ENCODE measurements around the gene MAN2C1.
"Not testable (repeated sequence)": the region's sequence is repeated elsewhere in the genome, so short reads cannot be mapped to it uniquely, and the experiment has no call there.

Gene MAN2C1

DNA sequence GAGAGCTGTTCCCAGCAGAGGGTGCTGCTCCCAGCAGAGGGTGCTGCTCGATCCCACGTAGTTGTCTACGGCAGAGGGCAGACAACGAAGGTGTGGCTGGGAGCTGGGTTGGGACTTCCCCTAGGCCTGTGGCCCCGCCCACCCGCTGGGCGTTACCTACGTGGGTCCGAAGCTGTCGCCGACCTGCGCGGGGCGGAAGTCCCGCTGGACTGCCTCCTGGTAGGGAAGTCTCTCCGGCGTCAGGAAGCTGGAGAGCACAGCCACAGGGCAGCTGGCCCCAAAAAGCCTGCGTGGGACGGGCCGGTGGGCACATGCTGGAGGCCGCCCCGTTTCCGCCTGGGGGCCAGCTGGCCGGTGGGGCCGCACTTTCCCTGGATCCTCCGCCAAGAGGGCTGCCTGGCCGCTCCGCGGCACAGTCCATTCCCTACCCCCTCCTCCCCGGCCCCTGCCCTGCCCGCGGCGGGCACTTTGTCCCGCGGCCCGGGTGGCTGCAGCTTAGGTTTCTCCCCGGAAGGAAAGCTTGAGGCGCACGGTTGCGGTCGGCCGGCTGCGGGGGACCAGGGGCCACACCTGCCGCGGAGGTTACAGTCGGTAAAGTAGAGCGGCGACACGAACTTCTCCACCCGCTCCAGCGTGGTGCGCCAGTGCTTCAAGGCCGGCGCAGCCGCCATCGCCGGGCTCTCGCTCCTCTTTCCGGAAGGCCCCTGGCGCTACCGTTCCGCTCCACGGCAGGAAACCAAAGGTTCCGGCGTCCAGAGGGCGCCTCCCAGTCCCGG lies at the start of gene MAN2C1:
MAN2C1 (minus strand) TSS at position 695 of the 776 bp plus-strand sequence; CDS start at position 671, 24 bp downstream.
- peak; percentile 86 for DNase-seq (ENCODE audit: low spot score)

DNA sequence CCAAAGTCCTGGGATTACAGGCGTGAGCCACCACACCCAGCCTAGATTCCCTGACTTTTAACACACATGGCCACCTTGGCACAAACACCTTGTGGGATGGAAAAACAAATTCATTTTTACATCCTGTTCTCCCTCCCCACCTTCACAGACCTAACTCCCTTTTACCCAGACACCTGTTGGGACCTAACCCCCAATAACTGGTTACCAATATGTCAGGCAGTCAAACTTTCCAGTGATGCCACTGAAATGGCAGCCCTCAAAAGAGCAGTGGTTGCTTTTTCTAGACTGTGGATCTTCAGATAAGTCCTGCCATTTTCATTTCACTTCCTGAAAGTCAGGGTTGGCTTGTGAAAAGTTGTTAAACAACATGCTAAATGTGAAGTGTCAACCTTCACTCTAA lies 48.2 kb upstream of the MAN2C1 start:
- no peak for DNase-seq (ENCODE audit: low spot score)

DNA sequence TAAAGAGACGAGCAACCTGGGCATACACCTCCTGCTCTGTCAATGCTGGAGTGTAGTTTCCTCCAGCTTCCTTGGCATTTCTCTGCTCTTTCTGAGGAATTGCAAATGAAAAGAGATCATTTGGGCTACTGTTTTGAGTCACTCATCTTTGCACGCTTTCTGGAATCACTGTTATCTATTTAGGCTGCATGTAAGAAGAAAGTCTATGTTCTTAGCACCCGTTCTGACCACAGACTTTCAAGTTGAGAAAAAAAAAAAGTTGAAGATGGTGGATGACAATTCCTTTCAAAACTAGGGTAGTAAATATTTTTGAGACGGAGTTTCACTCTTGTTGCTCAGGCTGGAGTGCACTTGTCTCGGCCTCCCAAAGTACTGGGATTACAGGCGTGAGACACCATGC lies 41.8 kb upstream of the MAN2C1 start:
- no peak for DNase-seq (ENCODE audit: low spot score)

DNA sequence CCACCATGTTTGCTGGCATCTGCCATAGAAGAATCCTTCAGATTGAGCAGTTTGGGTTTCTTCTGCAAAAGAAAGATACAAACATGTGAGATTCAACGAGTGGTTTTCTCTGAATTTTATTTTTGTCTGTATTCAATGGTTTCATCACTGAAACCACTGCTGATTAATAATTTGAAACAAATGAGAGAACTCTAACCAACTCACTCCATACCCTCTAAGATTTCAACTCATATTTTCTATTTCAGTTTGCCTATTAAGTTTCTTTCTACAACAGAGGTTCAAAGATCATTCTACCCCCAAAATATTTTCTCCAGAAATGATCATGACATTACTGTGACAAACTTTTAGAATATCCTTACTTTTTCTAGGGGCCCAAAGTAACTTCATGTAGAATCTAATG lies 38.7 kb upstream of the MAN2C1 start:
- DNase-seq (ENCODE audit: low spot score), result no peak

DNA sequence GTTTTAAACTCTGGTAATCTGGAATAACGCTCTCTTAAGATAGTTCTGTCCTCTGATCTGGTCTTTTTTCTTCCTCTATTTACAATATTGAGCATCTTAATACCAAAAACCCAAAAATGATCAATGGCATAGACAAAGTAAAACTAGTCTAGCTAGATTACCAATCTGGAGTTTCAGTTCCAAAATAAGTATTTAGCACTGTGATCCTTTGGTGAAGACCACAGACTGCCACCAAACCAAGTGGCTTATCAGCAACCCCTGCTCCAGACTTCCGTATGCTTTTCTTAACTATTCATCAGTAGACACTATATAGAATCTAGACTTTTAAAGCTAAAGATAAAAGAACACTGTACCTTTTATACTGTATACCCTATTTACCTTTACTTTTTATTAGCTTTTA lies 35.5 kb upstream of the MAN2C1 start:
- DNase-seq (ENCODE audit: low spot score), result no peak

DNA sequence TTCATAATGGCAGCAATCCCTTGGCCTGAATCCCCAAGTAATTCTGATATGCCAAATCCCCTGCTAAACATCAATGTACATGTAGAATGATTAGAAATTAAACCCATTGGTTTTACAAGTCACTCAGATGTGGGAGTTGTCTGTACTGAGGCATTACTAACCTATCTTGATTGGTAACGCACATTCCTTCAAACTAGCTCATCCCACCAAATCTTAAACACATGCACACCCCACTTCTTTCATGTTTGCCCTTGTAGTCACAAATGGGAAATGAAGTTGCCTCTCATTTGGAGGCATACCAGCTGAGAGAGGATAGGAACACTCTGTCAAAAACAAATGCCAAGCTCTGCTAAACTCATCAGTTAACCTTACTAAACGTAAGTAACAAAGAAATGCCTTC lies 29.1 kb upstream of the MAN2C1 start:
- DNase-seq (ENCODE audit: low spot score), result no peak

DNA sequence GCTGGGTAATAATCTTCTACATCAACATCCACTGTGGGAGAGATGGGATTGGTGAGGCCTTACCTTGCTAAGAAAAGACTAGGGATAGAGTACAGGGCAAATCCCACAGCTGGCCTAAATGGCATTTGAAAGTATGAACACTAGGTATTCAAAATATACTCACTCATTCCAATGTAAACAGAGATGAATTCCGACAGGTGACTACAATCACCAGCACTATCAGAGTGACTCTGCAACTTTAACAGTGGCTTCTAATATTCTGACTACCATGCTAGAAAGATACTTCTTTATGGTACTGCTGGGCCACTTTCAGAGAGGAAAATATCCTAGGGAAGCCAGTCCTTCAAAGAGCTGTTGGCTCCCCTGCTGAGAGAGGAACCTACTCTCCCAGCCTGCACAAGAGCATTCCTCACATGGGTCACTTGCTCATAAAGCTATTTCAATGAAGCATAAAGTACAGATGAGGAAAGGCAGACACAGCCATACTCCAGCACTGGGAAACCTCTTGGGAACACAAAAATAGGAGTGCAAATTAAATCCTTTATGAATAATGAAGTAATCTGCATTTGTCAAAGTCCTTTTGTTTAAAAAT lies 21.5 kb upstream of the MAN2C1 start:
- no peak for DNase-seq (ENCODE audit: low spot score)

DNA sequence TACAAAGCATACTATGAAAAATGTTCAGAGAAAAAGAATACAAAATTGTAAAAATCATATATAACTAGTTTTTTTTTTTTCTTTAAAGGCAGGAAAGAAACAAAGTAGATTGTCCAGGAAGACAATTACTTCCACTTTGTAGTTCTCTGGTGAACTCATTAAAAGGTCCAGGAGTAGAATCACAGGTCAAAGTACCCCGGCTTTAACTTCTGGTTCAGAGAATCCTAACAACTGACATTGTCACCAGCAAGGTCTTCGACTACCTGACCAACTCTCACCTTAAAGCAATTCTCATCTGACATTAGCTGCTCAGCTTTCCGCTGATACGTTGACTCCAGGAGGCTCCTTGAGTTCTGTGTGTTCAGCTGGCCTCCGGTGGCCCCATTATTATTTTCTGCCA lies 15.6 kb upstream of the MAN2C1 start:
- DNase-seq (ENCODE audit: low spot score), result not testable (repeated sequence)

DNA sequence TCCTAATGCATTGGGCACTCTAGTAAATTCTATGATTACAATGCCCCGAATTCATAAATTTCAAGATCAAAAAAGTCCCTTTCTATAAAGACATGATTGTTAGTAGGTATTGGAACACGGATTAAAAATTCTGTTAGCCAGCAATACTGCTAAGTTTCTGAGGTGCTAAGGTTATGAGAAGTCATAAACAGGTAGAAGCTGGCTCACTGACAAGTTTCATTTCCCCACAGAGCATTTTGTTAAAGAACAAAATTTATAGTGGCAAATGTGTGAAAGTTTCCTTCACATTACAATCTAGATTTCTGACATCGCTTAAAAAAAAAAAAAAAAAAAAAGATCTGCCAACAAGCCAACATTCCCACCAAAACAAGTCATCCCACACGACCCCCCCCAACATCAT lies 12.4 kb upstream of the MAN2C1 start:
- no peak for DNase-seq (ENCODE audit: low spot score)

DNA sequence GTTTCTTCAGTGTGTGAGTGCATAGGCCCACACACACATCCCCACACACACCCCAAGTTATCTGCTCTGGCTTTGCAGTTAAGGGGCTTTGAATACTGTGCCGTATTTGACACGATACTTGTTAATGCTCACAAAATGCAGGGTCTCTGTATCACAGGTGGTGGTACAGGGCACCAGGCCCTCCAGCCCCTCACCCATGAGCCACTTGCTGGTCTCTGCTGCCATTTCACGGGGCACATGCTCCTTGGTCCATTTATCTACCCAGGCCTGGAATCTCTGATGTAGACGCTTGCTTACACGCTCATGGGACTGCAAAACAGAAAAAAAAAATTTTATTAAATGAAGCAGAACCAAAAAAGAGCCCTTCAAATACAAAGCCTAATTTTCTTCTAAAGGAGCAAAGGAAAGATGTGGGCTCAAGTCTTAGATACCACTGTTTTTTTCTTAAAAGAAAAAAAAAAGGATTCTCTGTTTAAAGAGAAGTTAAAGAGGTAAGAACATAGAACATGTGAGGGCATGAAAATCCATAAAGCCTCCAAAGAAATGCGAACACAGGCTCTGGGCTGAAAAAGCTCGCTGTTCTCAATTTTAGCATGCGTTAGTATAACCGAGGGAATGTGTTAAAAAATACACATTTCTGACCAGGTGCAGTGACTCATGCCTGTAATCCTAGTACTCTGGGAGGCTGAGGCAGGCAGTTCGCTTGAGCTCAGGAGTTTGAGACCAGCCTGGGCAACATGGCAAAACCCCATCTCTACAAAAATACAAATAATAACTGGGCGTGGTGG lies 3.7 kb upstream of the MAN2C1 start:
- no peak for DNase-seq (ENCODE audit: low spot score)

DNA sequence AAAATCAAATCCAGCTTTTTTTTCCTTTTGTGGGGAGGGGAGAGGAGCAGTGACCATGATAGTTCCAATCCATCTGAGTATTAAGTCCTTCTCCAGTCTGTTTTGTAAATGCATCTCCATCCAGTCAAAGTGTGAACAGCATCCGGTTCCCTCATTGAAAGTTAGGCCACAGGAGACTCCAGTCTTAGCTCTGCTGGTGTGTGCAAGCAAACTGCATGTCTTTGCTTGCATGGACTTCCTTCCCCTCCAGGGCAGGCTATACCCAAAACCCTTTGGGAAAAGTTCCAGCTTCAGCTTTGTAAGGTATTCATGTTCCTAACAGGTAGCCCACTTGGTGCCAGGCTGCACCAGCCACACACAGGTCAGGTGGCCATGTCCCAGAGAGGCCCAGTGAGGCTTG lies 3.1 kb upstream of the MAN2C1 start:
- no peak for DNase-seq (ENCODE audit: low spot score)

DNA sequence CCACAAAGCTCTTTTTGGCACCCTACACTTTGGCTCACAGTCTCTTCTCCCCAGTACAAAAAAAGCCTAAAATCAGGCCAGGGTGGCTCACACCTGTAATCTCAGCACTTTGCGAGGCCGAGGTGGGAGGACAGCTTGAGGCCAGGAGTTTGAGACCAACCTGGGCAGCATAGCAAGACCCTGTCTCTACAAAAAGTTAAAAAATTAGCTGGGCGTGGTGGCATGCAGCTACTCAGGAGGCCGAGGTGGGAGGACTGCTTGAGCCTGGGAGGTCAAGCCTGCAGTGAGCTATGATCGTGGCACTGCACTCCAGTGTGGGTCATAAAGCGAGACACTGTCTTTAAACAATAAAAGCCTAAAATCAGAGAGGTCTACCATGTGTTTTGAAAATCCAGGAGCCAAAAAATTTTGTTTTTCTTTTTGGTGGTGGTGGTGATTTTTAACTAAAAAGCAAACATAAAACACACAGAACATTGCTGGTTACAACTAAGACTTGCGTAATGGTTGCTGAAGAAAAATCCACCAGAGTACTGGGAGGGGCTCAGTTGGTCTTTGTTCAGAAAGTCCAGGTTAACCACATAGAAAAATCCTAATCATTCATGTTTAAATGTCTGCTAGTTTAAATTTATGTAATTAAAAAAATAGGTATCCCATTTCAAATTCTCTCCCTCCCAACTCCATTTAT lies 1.6 kb upstream of the MAN2C1 start:
- no peak for DNase-seq (ENCODE audit: low spot score)

DNA sequence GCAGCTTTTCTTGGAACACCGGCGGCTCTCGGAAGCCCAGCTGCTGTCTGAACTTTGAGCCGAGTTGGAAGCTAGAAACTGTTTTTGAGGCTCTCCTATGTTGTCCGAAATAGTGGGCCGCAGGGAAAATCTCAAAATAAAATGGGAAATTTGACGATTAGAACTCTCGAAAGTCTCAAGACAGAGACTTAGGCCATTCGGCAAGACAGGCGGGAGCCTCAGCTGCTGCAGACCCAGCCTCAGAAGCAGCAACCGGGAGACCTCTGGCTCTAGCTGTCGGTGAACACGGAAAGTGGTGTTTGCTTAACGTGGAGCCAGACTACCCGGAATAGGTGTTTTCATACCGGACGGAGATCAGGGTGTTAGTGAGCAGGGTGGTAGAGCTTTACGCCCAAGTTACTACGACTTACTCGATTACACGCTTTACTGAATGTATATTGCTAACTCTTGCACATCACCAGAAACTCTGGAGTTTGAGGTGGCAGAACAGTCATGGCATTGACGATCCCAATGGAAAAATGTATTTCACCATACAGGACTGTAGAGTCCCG lies 357 bp upstream of the MAN2C1 start:
- no peak for DNase-seq (ENCODE audit: low spot score)

DNA sequence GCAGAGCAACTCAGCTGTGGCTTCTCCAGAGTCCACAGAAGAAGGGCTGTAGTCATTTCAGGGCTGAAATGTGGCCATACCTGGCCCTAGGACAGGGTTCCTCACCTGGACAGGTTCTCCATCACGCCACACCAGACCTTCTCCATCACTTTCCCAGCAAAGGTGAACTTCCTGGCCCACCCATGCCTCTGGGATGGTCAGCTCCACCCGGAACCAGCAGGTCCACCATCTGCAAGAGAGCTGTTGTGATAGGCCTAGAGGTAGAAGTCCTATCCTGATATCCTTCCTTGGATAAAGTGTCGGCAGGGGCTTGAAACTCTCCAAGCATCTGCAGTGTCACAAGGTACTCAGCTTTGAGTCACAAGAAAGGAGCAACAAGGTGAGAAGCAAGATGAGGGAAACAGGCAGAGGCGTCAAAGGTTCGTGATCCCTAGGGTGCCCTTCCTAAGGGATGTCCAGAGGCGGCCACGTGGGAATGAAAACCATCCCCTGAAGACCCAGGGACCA lies 948 bp downstream of the MAN2C1 start:
- no peak for DNase-seq (ENCODE audit: low spot score)

DNA sequence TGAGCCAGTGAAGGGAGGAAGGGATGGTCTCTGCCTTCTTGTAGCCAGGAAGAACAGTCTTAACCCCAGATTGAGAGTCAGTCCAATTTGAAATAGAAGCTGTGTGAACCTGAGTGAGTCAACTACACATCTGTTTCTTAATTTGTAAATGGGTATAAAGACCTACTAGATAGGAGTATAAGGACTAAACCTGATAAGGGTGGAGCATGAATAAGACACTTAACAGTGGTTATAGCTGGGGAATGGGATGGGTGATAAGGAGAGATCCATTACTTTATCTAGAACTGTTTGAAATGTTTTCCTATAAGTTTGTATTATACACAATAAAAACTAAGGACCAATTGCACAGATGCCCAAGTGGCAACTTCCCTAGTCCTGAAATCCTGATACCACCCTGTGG lies 1.4 kb downstream of the MAN2C1 start:
- DNase-seq (ENCODE audit: low spot score), result no peak

DNA sequence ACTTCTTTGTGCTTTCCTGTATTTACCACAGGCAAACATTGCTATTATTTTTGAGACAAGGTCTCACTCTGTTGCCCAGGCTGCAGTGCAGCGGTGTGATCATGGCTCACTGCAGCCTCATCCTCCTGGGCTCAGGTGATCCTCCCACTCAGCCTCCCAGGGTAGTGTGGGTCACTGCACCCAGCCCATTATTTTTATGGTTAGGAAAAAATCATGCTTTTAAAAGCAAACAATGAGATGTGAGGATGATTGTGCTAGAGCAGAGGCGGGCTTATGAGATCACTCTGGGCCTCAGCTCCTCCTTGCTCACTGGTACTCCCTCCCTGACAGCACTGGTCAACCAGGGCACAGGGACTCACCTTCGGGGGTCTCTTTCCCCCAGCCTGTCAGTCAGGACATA lies 2.2 kb downstream of the MAN2C1 start:
- DNase-seq (ENCODE audit: low spot score), result no peak

DNA sequence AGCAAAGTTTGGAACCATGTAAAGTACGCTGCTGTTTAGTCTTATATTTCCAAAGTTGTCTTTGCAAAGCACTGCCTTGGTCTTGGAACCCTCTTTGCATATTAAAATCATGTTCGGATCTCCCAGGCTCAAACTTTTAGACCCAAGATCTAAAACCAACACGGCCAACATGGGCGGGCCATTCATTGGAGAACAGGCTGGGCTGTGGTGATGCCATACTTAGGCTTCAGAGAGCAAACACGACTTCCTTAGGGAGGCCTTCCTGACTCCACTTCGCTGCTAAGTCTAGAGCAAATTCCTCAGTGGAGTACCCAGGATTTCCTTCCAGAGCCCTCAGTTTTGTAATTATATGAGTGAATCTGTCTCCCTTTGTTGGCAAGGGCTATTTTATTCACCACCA lies 3.5 kb downstream of the MAN2C1 start:
- DNase-seq (ENCODE audit: low spot score), result no peak

DNA sequence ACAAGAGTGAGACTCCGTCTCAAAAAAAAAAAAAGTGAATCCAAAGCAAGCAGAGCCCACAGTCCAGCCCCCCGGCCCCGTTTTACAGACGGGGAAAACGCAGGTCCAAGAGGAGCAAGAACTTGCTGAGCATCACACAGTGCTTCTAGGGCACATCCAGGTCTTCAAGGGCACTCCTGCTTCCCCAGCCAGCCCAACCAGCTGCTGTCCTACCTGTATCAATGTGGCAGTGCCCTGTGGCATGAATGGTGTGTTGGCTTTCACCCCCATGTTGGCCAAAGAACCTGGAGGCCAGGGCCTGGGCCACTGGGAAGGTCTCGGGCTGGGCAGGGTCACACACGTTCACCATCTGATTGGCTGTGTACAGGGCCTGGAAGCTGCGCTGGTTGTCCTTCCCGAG lies 4.6 kb downstream of the MAN2C1 start:
- DNase-seq (ENCODE audit: low spot score), result no peak

DNA sequence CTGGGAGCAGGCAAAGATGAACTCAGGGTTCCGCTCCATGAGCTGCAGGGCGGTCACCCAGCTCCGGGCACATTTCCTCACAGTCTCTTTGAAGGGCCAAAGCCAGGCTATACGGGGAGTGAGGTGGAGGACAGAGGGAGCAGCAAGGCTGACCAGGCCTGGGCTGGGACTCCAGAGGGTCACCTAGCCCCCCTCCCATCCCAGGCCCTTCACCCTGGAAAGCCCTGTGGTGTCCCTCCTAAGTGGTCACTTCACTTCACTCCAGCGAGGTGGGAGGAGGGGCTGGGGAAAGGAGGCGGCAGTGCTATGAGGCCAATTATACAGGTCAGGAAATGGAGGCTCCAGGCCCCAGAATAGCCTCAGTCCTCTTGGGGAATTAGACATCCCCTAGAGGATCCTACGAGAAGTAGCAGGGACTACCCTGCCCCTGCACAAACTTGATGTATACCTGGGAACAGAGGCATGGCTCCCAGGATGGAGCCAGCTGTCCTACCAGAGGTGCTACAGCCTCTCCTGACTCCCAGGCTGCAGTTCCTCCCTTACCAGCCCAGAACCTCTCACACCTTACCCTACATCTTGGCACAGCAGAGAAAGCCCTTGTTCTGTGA lies 5.7 kb downstream of the MAN2C1 start:
- no peak for DNase-seq (ENCODE audit: low spot score)

DNA sequence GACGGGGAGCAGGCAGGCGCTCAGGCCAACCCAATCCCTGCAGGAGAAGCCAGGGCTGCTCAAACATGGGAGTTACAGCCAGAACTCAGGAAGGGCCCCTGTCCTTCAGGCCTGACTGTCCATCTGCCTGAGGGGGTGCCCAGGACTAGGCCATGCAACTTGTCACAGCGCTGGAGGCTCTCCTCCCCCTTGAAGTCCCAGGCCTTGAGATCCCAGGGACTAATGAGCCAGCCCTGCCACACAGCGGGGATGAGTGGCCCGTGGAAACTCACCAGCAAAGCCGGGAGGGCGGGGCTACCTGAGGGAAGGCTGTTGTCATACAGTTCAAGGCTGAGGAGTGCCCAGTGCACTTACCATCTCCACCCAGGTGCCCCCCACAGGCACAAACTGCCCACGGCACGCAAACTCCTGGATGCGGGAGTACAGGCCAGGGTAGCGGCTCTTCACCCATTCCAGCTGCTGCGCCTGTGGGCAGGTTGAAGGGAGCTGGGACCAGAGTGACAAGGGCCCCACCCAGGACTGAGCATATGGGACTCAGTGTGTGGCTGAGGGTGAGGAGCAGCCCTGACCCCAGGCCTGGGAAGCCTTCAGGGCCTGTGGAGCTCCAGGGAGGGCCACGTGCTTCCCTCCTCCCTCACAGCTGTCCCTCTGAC lies 6.3 kb downstream of the MAN2C1 start:
- DNase-seq (ENCODE audit: low spot score), result no peak

DNA sequence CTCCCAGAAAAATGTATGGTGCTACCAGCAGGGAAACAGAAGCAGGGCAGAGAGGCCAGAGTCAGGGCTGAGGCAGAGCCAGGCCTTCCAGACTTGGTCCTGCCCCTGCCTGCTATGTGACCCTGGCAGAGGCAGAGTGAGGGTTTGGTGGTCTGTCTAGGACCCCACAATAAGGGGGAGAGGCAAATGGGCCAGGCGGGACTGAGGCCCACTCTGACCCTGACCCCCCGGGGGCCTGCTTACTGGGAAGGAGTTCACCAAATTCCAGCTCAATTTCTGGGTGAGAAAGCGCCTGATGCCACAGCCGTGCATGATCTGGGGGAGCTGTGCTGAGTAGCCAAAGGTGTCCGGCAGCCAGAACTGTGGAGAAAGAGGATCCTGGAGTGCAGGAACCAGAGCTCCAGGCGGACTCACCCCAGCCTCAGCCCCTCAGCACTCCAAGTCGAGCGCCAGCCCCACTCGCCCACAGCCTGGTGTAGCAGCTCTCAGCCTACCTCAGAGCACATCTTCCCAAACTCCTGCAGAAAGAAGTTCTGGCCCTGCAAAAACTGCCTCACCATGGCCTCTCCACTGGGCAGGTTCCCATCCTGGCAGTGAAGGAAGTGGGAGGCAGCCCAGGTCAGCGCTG lies 6.9 kb downstream of the MAN2C1 start:
- DNase-seq (ENCODE audit: low spot score), result no peak
